ENCODE results near the gene CRHR2. TPM values are rescaled to one million over a fixed set of nuclear protein-coding genes. Genes with fewer than 3 reads are reported as not detected.

Gene CRHR2
- total and polyA plus RNA-seq, 4 donors, result 0.02 to 0.20 TPM; not detected in 2

- TF ChIP-seq CTCF (IDR thresholded peaks at IDR 0.05; ENCODE audit: control extremely low read depth, extremely low read depth), result no peak
- Histone ChIP-seq H3K36me3 (ENCODE audit: control insufficient read depth in 4 of 4, insufficient read depth in 4 of 4, low read length in 4 of 4) (no peaks in the 10 kb centered on the region), H3K4me3 (no peak overlapping the region), H3K9me3 (ENCODE audit: control insufficient read depth in 4 of 4, insufficient read depth in 3 of 4, low read length in 3 of 4) (no peaks in the 10 kb centered on the region), H3K27ac (ENCODE audit: low read depth in 1 of 2, low read length in 1 of 2) (no peak overlapping the region), H3K9ac (ENCODE audit: insufficient read depth in 1 of 2, low read length in 2 of 2) (no peak overlapping the region), H3K27me3 (ENCODE audit: control insufficient read depth in 3 of 3, insufficient read depth in 3 of 3, low read length in 2 of 3) (no peaks in the 10 kb centered on the region), H3K4me1 (ENCODE audit: control insufficient read depth in 5 of 5, insufficient read depth in 5 of 5, low read length in 5 of 5) (peaks cover 0 to 12% (median 0%) of the 10 kb centered on the region in 5 donors)
- WGBS, 2 donors, result 77 to 81% methylated on average over 4 of the region's 4 CpGs
- ATAC-seq (ENCODE audit: insufficient read depth, low FRiP score) (no peak), DNase-seq (no peak)
These were observed 10.6 kb upstream of the CRHR2 start for GRCh38 chr7:30692882-30693281.

GRCh38 chr7:30692438-30692837, 10.2 kb upstream of the CRHR2 start:
- 84 to 89% methylated on average over 10 of the region's 10 CpGs for WGBS, 2 donors
- Histone ChIP-seq H3K4me1 (ENCODE audit: control insufficient read depth in 5 of 5, insufficient read depth in 5 of 5, low read length in 5 of 5) (peaks cover 0 to 8% (median 0%) of the 10 kb centered on the region in 5 donors), H3K4me3 (no peak overlapping the region), H3K9ac (ENCODE audit: insufficient read depth in 1 of 2, low read length in 2 of 2) (no peak overlapping the region), H3K27me3 (ENCODE audit: control insufficient read depth in 3 of 3, insufficient read depth in 3 of 3, low read length in 2 of 3) (no peaks in the 10 kb centered on the region), H3K9me3 (ENCODE audit: control insufficient read depth in 4 of 4, insufficient read depth in 3 of 4, low read length in 3 of 4) (no peaks in the 10 kb centered on the region), H3K27ac (ENCODE audit: low read depth in 1 of 2, low read length in 1 of 2) (no peak overlapping the region), H3K36me3 (ENCODE audit: control insufficient read depth in 4 of 4, insufficient read depth in 4 of 4, low read length in 4 of 4) (no peaks in the 10 kb centered on the region)
- DNase-seq, result no peak
- ATAC-seq (ENCODE audit: insufficient read depth, low FRiP score), result no peak
- no peak for TF ChIP-seq CTCF (IDR thresholded peaks at IDR 0.05; ENCODE audit: control extremely low read depth, extremely low read depth)

GRCh38 chr7:30690011-30690410, 7.8 kb upstream of the CRHR2 start:
- no peak overlapping the region for H3K4me3 ChIP-seq
- no peaks in the 10 kb centered on the region for H3K9me3 ChIP-seq (ENCODE audit: control insufficient read depth in 4 of 4, insufficient read depth in 3 of 4, low read length in 3 of 4)
- 91 to 94% methylated on average over 7 of the region's 7 CpGs for WGBS, 2 donors
- DNase-seq (no peak), ATAC-seq (ENCODE audit: insufficient read depth, low FRiP score) (no peak)
- peaks cover 0 to 5% (median 0%) of the 10 kb centered on the region in 5 donors for H3K4me1 ChIP-seq (ENCODE audit: control insufficient read depth in 5 of 5, insufficient read depth in 5 of 5, low read length in 5 of 5)
- no peaks in the 10 kb centered on the region for H3K36me3 ChIP-seq (ENCODE audit: control insufficient read depth in 4 of 4, insufficient read depth in 4 of 4, low read length in 4 of 4)
- H3K9ac ChIP-seq (ENCODE audit: insufficient read depth in 1 of 2, low read length in 2 of 2), result no peak overlapping the region
- no peak for TF ChIP-seq CTCF (IDR thresholded peaks at IDR 0.05; ENCODE audit: control extremely low read depth, extremely low read depth)
- H3K27me3 ChIP-seq (ENCODE audit: control insufficient read depth in 3 of 3, insufficient read depth in 3 of 3, low read length in 2 of 3), result no peaks in the 10 kb centered on the region
- no peak overlapping the region for H3K27ac ChIP-seq (ENCODE audit: low read depth in 1 of 2, low read length in 1 of 2)

- DNase-seq (peak; percentile 18 to 40 (median 19)), ATAC-seq (ENCODE audit: insufficient read depth, low FRiP score) (no peak)
- H3K27ac ChIP-seq (ENCODE audit: low read depth in 1 of 2, low read length in 1 of 2), result no peak overlapping the region
- H3K36me3 ChIP-seq (ENCODE audit: control insufficient read depth in 4 of 4, insufficient read depth in 4 of 4, low read length in 4 of 4), result no peaks in the 10 kb centered on the region
- H3K27me3 ChIP-seq (ENCODE audit: control insufficient read depth in 3 of 3, insufficient read depth in 3 of 3, low read length in 2 of 3), result peaks cover 0 to 6% (median 5%) of the 10 kb centered on the region in 3 donors
- peaks cover 0 to 5% (median 0%) of the 10 kb centered on the region in 5 donors for H3K4me1 ChIP-seq (ENCODE audit: control insufficient read depth in 5 of 5, insufficient read depth in 5 of 5, low read length in 5 of 5)
- no peak for TF ChIP-seq CTCF (IDR thresholded peaks at IDR 0.05; ENCODE audit: control extremely low read depth, extremely low read depth)
- no peaks in the 10 kb centered on the region for H3K9me3 ChIP-seq (ENCODE audit: control insufficient read depth in 4 of 4, insufficient read depth in 3 of 4, low read length in 3 of 4)
- 56 to 63% methylated on average over 5 of the region's 5 CpGs for WGBS, 2 donors
- no peak overlapping the region for H3K9ac ChIP-seq (ENCODE audit: insufficient read depth in 1 of 2, low read length in 2 of 2)
- no peak overlapping the region for H3K4me3 ChIP-seq
These were observed 6.5 kb upstream of the CRHR2 start for GRCh38 chr7:30688718-30689221.

Measured in lung (tissue), 12 donors.